Loucy (cell line): ENCODE results near the gene CFAP77.

Source experiments
- CTCF ChIP-seq: fragments of 200-600 bp; sonication (generic); conservative IDR thresholded peaks from 2 replicates; pipeline ENCODE4 v1.5.1; 2014; ENCODE audit warnings: mild to moderate bottlenecking, antibody characterized with exemption, low read length
- EZH2phosphoT487 ChIP-seq: fragments of 200-600 bp; IDR thresholded peaks from 2 replicates; pipeline ENCODE4 v1.6.1; 2018; ENCODE audit warnings: antibody characterized with exemption, mild to moderate bottlenecking, moderate library complexity, borderline replicate concordance

GRCh38 chr9:132587592-132587955, 177.6 kb downstream of the CFAP77 start:
- no peak for TF ChIP-seq CTCF
- TF ChIP-seq EZH2phosphoT487: no peak
